ENCODE results near the gene MOB2.

MOB2 gene

GRCh38 chr11:1523077-1523476 is 36.5 kb upstream of the MOB2 start:
- no peak overlapping the region for H3K4me3 ChIP-seq (ENCODE audit: low read length)
- TF ChIP-seq, protein P1, sequence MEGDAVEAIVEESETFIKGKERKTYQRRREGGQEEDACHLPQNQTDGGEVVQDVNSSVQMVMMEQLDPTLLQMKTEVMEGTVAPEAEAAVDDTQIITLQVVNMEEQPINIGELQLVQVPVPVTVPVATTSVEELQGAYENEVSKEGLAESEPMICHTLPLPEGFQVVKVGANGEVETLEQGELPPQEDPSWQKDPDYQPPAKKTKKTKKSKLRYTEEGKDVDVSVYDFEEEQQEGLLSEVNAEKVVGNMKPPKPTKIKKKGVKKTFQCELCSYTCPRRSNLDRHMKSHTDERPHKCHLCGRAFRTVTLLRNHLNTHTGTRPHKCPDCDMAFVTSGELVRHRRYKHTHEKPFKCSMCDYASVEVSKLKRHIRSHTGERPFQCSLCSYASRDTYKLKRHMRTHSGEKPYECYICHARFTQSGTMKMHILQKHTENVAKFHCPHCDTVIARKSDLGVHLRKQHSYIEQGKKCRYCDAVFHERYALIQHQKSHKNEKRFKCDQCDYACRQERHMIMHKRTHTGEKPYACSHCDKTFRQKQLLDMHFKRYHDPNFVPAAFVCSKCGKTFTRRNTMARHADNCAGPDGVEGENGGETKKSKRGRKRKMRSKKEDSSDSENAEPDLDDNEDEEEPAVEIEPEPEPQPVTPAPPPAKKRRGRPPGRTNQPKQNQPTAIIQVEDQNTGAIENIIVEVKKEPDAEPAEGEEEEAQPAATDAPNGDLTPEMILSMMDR (conservative IDR thresholded peaks at IDR 0.05; ENCODE audit: low read length): no peak
- DNase-seq (ENCODE audit: low read depth): no peak

DNA sequence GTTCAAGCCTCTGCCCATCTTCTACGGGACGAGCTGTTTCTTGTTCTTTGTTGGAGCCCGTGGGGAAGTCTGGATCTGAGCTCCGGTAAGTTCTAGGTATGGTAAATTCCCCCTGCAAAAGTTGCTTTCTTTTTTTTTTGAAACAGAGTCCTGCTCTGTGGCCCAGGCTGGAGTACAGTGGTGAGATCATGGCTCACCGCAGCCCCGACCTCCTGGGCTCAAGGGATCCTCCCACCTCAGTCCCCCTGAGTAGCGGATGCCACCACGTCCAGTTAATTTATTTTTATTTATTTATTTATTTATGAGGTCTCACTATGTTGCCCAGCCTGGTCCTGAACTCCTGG is 35.5 kb upstream of the MOB2 start:
- DNase-seq (ENCODE audit: low read depth): no peak
- TF ChIP-seq, protein P1 (conservative IDR thresholded peaks at IDR 0.05; ENCODE audit: low read length): no peak
- no peak overlapping the region for H3K4me3 ChIP-seq (ENCODE audit: low read length)

DNA sequence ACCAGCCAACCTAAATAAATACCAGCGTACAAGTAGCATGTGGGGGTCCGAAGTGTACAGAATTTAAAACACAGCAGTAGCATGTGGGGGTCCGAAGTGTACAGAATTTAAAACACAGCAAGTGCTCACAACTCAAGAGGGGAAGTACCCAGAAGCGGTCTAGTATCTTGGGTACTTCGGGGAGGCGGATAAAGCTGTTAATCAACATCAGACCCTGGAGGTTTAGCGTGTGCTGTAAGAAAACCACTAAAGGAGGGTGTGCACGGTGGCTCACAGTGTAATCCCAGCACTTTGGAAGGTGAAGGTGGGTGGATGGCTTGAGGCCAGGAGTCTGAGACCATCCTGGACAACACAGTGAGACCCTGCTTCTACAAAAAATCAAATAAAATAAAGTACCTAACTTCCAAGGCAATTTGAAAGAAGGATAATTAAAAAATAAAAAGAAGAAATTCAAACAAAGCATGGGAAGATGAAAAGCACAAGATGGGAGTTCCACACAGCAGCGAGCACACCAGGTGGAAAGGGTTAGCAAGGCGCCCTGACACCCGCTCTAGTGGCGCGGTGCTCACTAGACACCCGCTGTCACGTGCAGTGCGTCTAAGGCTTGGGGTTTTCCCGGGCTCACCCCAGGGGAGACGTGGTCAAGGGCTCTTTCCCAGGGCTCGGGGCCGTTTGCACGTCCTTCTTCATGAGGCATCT is 35.0 kb upstream of the MOB2 start:
- TF ChIP-seq, protein P1 (conservative IDR thresholded peaks at IDR 0.05; ENCODE audit: low read length): no peak
- DNase-seq (ENCODE audit: low read depth): no peak
- H3K4me3 ChIP-seq (ENCODE audit: low read length): no peak overlapping the region

DNA sequence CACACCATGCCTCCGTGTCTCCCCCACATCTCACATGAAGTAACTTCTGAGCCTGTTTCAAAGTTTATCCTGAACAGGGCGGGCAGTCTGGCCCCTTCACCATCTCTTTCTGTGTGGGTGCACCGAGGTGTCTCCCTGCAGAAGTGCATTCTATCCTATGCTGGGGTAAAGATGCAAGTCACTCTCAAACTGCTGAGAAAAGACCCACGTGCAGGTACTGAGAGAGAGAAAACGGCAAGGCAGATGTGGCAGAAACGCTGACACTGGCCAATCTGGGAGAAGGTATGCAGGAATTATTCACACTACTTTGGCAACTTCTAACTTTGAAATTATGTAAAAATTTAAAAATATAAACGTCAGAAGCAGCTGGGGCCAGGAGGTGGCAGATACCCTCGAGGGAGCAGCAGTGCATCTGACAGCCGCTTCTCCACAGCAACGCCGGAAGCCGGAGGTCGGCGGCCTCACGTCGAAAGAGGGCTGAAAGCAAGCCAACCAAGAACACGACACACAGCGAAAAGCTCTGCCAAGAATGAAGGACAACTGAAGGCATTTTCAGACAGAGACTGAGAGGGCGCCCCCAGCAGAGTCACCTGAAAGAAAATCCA is 34.2 kb upstream of the MOB2 start:
- DNase-seq (ENCODE audit: low read depth): no peak

DNA sequence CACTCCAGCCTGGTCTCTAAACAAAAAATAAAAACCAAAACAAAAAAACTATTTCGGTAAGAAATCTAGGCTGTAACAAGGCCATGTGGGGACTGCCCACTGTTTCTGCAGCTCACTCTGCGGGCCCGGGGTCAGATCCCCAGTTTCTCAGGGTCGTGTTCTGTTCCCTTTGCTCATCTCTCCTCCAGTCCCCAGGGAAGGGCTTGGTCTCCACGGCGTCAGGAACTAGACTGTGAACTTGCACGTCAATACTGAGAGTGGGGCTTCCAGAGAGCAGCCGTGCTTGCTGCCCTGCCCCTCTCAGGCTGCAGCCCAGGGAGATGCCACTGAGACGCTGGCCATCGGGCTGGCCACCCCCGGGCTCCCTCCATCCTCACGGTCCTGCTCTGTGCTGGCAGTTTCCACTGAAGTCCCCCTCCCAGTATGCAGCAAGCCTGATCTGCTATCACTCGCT is 33.7 kb upstream of the MOB2 start:
- no peak for DNase-seq (ENCODE audit: low read depth)
- TF ChIP-seq, protein P1 (conservative IDR thresholded peaks at IDR 0.05; ENCODE audit: low read length): no peak
- no peak overlapping the region for H3K4me3 ChIP-seq (ENCODE audit: low read length)

More for the DNA sequence above, 34.2 kb upstream of the MOB2 start:
- TF ChIP-seq, protein P1 (conservative IDR thresholded peaks at IDR 0.05; ENCODE audit: low read length): no peak
- no peak overlapping the region for H3K4me3 ChIP-seq (ENCODE audit: low read length)

- DNase-seq (ENCODE audit: low read depth): no peak
- TF ChIP-seq, protein P1 (conservative IDR thresholded peaks at IDR 0.05; ENCODE audit: low read length): no peak
- no peak overlapping the region for H3K4me3 ChIP-seq (ENCODE audit: low read length)
Observed at GRCh38 chr11:1519028-1520010, 32.7 kb upstream of the MOB2 start.
